HEK293 (cell line): ENCODE measurements around the gene RPN1.

Experiments used
- CTCF ChIP-seq: fragments of 450-650 bp; formaldehyde crosslinking; IDR thresholded peaks from 2 replicates; pipeline ENCODE4 v1.5.1; 2016; ENCODE audit warnings: missing biosample characterization, missing genetic modification characterization
- KLF10 ChIP-seq: fragments of 450-650 bp; IDR thresholded peaks from 2 replicates; pipeline ENCODE4 v1.5.1; 2018; ENCODE audit warnings: missing biosample characterization, mild to moderate bottlenecking, missing genetic modification characterization
- REST ChIP-seq: fragments of 450-650 bp; formaldehyde crosslinking; IDR thresholded peaks from 2 replicates; pipeline ENCODE4 v1.5.1; 2016; ENCODE audit warnings: missing biosample characterization, missing genetic modification characterization
- ZBTB7A ChIP-seq: fragments of 450-650 bp; formaldehyde crosslinking; IDR thresholded peaks from 2 replicates; pipeline ENCODE4 v1.5.1; 2016; ENCODE audit warnings: low read depth, missing biosample characterization, missing genetic modification characterization
- ZFP41 ChIP-seq: fragments of 450-650 bp; formaldehyde crosslinking; IDR thresholded peaks from 2 replicates; pipeline ENCODE4 v1.5.1; 2016; ENCODE audit warnings: missing biosample characterization, missing genetic modification characterization, borderline replicate concordance
- ZNF24 ChIP-seq: fragments of 450-650 bp; formaldehyde crosslinking; IDR thresholded peaks from 2 replicates; pipeline ENCODE4 v1.5.1; 2016; ENCODE audit warnings: missing biosample characterization, missing genetic modification characterization
- ZNF639 ChIP-seq: fragments of 450-650 bp; formaldehyde crosslinking; IDR thresholded peaks from 2 replicates; pipeline ENCODE4 v1.5.1; 2016; ENCODE audit warnings: missing biosample characterization, missing genetic modification characterization

GRCh38 chr3:128577711-128578110 lies 72.9 kb downstream of the RPN1 start:
- TF ChIP-seq CTCF (tag by site-specific recombination) = no peak
- TF ChIP-seq KLF10 (tag by site-specific recombination) = no peak
- TF ChIP-seq ZFP41 (tag by site-specific recombination) = no peak
- no peak for TF ChIP-seq ZNF24 (tag by site-specific recombination)
- TF ChIP-seq REST (tag by site-specific recombination) = no peak
- TF ChIP-seq ZNF639 (tag by site-specific recombination) = no peak
- TF ChIP-seq ZBTB7A (tag by site-specific recombination) = no peak
